ENCODE results near the gene PRKCA.
"Not testable (repeated sequence)": the region's sequence is repeated elsewhere in the genome, so short reads cannot be mapped to it uniquely, and the experiment has no call there.

PRKCA gene

GRCh38 chr17:66355510-66355909, 53.1 kb downstream of the PRKCA start:
- DNase-seq = no peak

- no peak for DNase-seq
Observed at GRCh38 chr17:66357037-66357436, 54.6 kb downstream of the PRKCA start.

GRCh38 chr17:66359351-66359750, 56.9 kb downstream of the PRKCA start:
- DNase-seq = no peak

- DNase-seq = not testable (repeated sequence)
Observed at GRCh38 chr17:66360961-66361565, 58.6 kb downstream of the PRKCA start.

- no peak for DNase-seq
Observed at GRCh38 chr17:66364508-66364907, 62.1 kb downstream of the PRKCA start.

- no peak for DNase-seq
Observed at GRCh38 chr17:66364990-66365490, 62.6 kb downstream of the PRKCA start.

GRCh38 chr17:66365903-66366302, 63.5 kb downstream of the PRKCA start:
- no peak for DNase-seq

- DNase-seq = no peak
Observed at GRCh38 chr17:66367107-66367506, 64.7 kb downstream of the PRKCA start.

- no peak for DNase-seq
Observed at GRCh38 chr17:66369830-66370229, 67.4 kb downstream of the PRKCA start.

GRCh38 chr17:66371561-66371960, 69.1 kb downstream of the PRKCA start:
- no peak for DNase-seq

- no peak for DNase-seq
Observed at GRCh38 chr17:66372182-66372581, 69.8 kb downstream of the PRKCA start.

GRCh38 chr17:66373079-66373478, 70.7 kb downstream of the PRKCA start:
- no peak for DNase-seq

GRCh38 chr17:66373944-66374817, 71.8 kb downstream of the PRKCA start:
- no peak for DNase-seq

GRCh38 chr17:66375121-66375520, 72.7 kb downstream of the PRKCA start:
- DNase-seq = no peak

GRCh38 chr17:66378296-66378695, 75.9 kb downstream of the PRKCA start:
- no peak for DNase-seq

- DNase-seq = no peak
Observed at GRCh38 chr17:66379544-66379943, 77.1 kb downstream of the PRKCA start.

GRCh38 chr17:66379996-66380395, 77.6 kb downstream of the PRKCA start:
- no peak for DNase-seq

GRCh38 chr17:66381701-66382362, 79.4 kb downstream of the PRKCA start:
- no peak for DNase-seq

GRCh38 chr17:66383333-66383732, 80.9 kb downstream of the PRKCA start:
- DNase-seq = no peak

- no peak for DNase-seq
Observed at GRCh38 chr17:66386498-66387351, 84.3 kb downstream of the PRKCA start.

GRCh38 chr17:66387392-66387981, 85.1 kb downstream of the PRKCA start:
- no peak for DNase-seq

GRCh38 chr17:66392783-66393437, 90.5 kb downstream of the PRKCA start:
- no peak for DNase-seq

All from activated CD4-positive, CD25-positive, alpha-beta regulatory T cell (primary cell).